SU-DHL-6 (cell line): ENCODE results near the gene TEX10.

Experiments
- H2AFZ ChIP-seq: fragments of 200-600 bp; sonication (generic); 2 replicates; pipeline ENCODE4 v1.6.1; 2014; ENCODE audit warnings: low read depth, mild to moderate bottlenecking, moderate library complexity, mixed read lengths, antibody characterized with exemption, low read length; ENCODE audit not compliant: severe bottlenecking
- H3F3A ChIP-seq: fragments of 200-600 bp; shearing (Covaris generic); 2 replicates; pipeline ENCODE4 v1.6.0; 2016; ENCODE audit warnings: antibody characterized with exemption, mild to moderate bottlenecking; ENCODE audit not compliant: insufficient read depth
- H3K27ac ChIP-seq: fragments of 200-600 bp; sonication (generic); 2 replicates; pipeline ENCODE4 v1.5.1; 2016; ENCODE audit warnings: low read depth, mild to moderate bottlenecking, low read length, moderate library complexity, mixed read lengths
- H3K27me3 ChIP-seq: fragments of 200-600 bp; sonication (generic), shearing (Covaris generic); 2 replicates; pipeline ENCODE4 v1.6.0; 2014; ENCODE audit warnings: mild to moderate bottlenecking, low read length
- H3K36me3 ChIP-seq: fragments of 200-600 bp; sonication (generic); 2 replicates; pipeline ENCODE4 v1.6.1; 2014; ENCODE audit warnings: mild to moderate bottlenecking, low read length, mixed read lengths
- H3K4me2 ChIP-seq: fragments of 300-600, 200-600 bp; shearing (Covaris generic), sonication (generic); 2 replicates; pipeline ENCODE4 v1.6.0; 2014; ENCODE audit warnings: low read length, low read depth, mild to moderate bottlenecking; ENCODE audit not compliant: poor library complexity, severe bottlenecking
- H3K4me3 ChIP-seq: fragments of 200-600 bp; sonication (generic); 2 replicates; pipeline ENCODE4 v1.5.1; 2014; ENCODE audit warnings: antibody characterized with exemption, low read length, mild to moderate bottlenecking, mixed read lengths; ENCODE audit not compliant: insufficient read depth, poor library complexity, severe bottlenecking
- H3K79me2 ChIP-seq: fragments of 200-600 bp; sonication (generic); 2 replicates; pipeline ENCODE4 v1.6.1; 2014; ENCODE audit warnings: mild to moderate bottlenecking, low read length, moderate library complexity; ENCODE audit not compliant: insufficient read depth
- H3K9ac ChIP-seq: fragments of 200-600 bp; sonication (generic); 2 replicates; pipeline ENCODE4 v1.7.0; 2014; ENCODE audit warnings: mild to moderate bottlenecking, low read length
- H3K9me2 ChIP-seq: fragments of 200-600 bp; sonication (generic); replicated peaks from 2 replicates; pipeline ENCODE4 v1.6.1; 2014; ENCODE audit warnings: low read length; ENCODE audit not compliant: insufficient read depth
- H3K9me3 ChIP-seq: fragments of 200-600 bp; sonication (generic); 2 replicates; pipeline ENCODE4 v1.6.1; 2014; ENCODE audit warnings: low read length, mixed read lengths; ENCODE audit not compliant: insufficient read depth
- H4K20me1 ChIP-seq: fragments of 200-600 bp; sonication (generic); 2 replicates; pipeline ENCODE4 v1.6.1; 2014; ENCODE audit warnings: low read depth, mild to moderate bottlenecking, antibody characterized with exemption, low read length, moderate library complexity, mixed read lengths
- EZH2phosphoT487 ChIP-seq: fragments of 200-600 bp; sonication (generic), shearing (Covaris generic); conservative IDR thresholded peaks from 2 replicates; pipeline ENCODE4 v1.6.1; 2018; ENCODE audit warnings: mild to moderate bottlenecking, antibody characterized with exemption, low read length, moderate library complexity, mixed read lengths
- TF ChIP-seq, protein P1 (sequence below): fragments of 200-600 bp; sonication (generic); IDR thresholded peaks from one replicate; pipeline ENCODE4 v1.5.1; 2017; ENCODE audit warnings: antibody characterized with exemption, mild to moderate bottlenecking, low read length, moderate library complexity; ENCODE audit not compliant: insufficient read depth, poor library complexity, severe bottlenecking

Gene TEX10

DNA sequence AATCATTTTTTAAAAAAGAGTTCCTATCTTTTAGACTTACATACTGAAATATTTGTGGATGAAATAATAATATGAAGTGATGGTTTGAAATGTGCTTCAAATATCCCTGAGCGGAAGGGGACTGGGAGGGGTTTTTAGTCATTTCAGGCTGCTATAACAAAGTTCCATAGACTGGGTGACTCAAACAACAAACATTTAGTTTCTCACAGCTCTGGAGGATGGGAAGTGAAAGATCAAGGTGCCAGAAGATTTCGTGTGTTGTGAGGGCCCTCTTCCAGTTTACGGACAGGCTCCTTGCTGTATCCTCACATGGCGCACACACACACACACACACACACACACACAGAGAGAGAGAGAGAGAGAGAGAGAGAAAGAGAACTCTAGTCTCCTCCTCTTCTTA, 27.1 kb upstream of the TEX10 start:
- no peak overlapping the region for H3K27ac ChIP-seq
- no peak overlapping the region for H3K9ac ChIP-seq
- H3K4me3 ChIP-seq: no peak overlapping the region
- no peaks in the 10 kb centered on the region for H3K9me2 ChIP-seq
- H3K36me3 ChIP-seq: no peaks in the 10 kb centered on the region
- H3K4me2 ChIP-seq: no peak overlapping the region
- no peaks in the 10 kb centered on the region for H3K79me2 ChIP-seq
- no peak overlapping the region for H2AFZ ChIP-seq
- no peaks in the 10 kb centered on the region for H3K27me3 ChIP-seq
- peaks cover 4% of the 10 kb centered on the region; the same call in 1 of the 2 replicates for H3K9me3 ChIP-seq
- no peak for TF ChIP-seq EZH2phosphoT487
- TF ChIP-seq, protein P1, sequence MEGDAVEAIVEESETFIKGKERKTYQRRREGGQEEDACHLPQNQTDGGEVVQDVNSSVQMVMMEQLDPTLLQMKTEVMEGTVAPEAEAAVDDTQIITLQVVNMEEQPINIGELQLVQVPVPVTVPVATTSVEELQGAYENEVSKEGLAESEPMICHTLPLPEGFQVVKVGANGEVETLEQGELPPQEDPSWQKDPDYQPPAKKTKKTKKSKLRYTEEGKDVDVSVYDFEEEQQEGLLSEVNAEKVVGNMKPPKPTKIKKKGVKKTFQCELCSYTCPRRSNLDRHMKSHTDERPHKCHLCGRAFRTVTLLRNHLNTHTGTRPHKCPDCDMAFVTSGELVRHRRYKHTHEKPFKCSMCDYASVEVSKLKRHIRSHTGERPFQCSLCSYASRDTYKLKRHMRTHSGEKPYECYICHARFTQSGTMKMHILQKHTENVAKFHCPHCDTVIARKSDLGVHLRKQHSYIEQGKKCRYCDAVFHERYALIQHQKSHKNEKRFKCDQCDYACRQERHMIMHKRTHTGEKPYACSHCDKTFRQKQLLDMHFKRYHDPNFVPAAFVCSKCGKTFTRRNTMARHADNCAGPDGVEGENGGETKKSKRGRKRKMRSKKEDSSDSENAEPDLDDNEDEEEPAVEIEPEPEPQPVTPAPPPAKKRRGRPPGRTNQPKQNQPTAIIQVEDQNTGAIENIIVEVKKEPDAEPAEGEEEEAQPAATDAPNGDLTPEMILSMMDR: no peak
- no peaks in the 10 kb centered on the region for H3F3A ChIP-seq
- H4K20me1 ChIP-seq: no peaks in the 10 kb centered on the region

DNA sequence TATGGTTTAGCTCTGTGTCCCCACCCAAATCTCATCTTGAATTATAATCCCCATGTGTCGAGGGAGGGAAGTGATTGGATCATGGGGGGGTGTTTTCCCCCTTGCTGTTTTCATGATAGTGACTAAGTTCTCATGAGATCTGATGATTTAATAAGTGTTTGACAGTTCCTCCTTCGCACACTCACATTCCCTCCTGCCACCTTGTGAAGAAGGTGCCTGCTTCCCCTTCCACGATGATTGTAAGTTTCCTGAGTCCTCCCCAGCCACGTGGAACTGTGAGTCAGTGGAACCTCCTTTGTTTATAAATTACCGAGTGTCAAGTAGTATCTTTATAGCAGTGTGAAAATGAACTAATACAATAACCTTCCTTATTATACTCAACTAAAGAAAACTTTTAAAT, 24.3 kb upstream of the TEX10 start:
- Histone ChIP-seq H3K9me3 (peaks cover 4% of the 10 kb centered on the region; the same call in 1 of the 2 replicates), H2AFZ (no peak overlapping the region), H3K27ac (no peak overlapping the region), H3K27me3 (no peaks in the 10 kb centered on the region), H3K36me3 (no peaks in the 10 kb centered on the region), H3F3A (no peaks in the 10 kb centered on the region), H3K79me2 (no peaks in the 10 kb centered on the region), H3K4me2 (no peak overlapping the region), H3K9ac (no peak overlapping the region), H3K9me2 (no peaks in the 10 kb centered on the region), H4K20me1 (no peaks in the 10 kb centered on the region), H3K4me3 (no peak overlapping the region)
- TF ChIP-seq, protein P1: no peak
- no peak for TF ChIP-seq EZH2phosphoT487

DNA sequence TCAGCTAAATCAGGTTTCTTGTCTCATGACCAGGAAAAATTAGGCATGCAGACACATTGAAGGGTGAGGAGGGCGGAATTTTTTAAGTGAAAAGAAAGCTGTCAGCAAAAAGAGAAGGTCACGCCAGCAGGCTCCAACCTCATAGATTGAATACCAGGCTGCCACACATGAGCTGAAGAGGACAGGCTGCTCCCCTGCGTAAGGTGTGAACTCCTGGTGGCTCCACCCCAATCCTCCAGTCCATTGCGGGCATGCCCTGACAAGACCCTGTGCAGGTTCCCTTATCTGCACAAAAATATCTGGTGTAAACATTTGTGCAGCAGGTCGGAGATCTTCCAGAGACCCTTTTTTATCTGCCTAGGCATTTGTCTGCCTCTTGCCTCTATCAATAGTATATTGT, 22.9 kb upstream of the TEX10 start:
- Histone ChIP-seq H3K27ac (no peak overlapping the region), H3K9ac (no peak overlapping the region), H3K79me2 (no peaks in the 10 kb centered on the region), H4K20me1 (no peaks in the 10 kb centered on the region), H3K4me3 (no peak overlapping the region), H3K36me3 (no peaks in the 10 kb centered on the region), H2AFZ (no peak overlapping the region), H3K27me3 (no peaks in the 10 kb centered on the region), H3K9me2 (no peaks in the 10 kb centered on the region), H3F3A (no peaks in the 10 kb centered on the region), H3K9me3 (peaks cover 4% of the 10 kb centered on the region; the same call in 1 of the 2 replicates), H3K4me2 (no peak overlapping the region)
- TF ChIP-seq EZH2phosphoT487: no peak
- TF ChIP-seq, protein P1: no peak
